Choroid plexus epithelial cell (primary cell): Measurements from ENCODE around the gene ERG.

Experiments used
- DNase-seq: peaks from one replicate; pipeline ENCODE4 v3.0.0-alpha.2; 2010; ENCODE audit warnings: low read depth
- H3K4me3 ChIP-seq: 2 replicates; pipeline ENCODE4 v1.5.1; 2011; ENCODE audit warnings: low read depth, mild to moderate bottlenecking, control low read depth, low read length, moderate library complexity
- TF ChIP-seq, protein P1 (sequence below): conservative IDR thresholded peaks from 2 replicates; pipeline ENCODE4 v1.5.1; 2011; ENCODE audit warnings: low read depth, mild to moderate bottlenecking, control low read depth, inconsistent platforms, low read length, moderate library complexity

The ERG gene

DNA sequence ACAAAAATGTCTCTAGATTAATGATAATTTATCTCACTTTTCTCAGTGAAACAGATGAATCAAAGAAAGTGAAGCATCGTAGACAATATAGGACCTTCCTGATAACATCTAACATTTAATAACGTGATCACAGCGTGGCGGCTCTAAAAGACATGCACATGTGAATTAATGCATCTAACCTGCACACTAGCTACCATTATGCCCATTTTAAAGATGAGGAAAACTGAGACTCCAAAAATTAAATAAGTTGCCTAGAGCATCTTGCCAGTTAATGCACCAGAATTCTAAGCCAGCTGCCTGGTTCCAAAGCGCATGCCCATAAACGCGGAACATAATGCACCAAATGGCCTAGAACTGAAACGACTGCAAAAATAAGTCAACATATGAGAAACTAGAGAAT lies 23.5 kb downstream of the ERG start:
- H3K4me3 ChIP-seq = no peak overlapping the region
- no peak for DNase-seq
- TF ChIP-seq, protein P1, sequence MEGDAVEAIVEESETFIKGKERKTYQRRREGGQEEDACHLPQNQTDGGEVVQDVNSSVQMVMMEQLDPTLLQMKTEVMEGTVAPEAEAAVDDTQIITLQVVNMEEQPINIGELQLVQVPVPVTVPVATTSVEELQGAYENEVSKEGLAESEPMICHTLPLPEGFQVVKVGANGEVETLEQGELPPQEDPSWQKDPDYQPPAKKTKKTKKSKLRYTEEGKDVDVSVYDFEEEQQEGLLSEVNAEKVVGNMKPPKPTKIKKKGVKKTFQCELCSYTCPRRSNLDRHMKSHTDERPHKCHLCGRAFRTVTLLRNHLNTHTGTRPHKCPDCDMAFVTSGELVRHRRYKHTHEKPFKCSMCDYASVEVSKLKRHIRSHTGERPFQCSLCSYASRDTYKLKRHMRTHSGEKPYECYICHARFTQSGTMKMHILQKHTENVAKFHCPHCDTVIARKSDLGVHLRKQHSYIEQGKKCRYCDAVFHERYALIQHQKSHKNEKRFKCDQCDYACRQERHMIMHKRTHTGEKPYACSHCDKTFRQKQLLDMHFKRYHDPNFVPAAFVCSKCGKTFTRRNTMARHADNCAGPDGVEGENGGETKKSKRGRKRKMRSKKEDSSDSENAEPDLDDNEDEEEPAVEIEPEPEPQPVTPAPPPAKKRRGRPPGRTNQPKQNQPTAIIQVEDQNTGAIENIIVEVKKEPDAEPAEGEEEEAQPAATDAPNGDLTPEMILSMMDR = no peak

DNA sequence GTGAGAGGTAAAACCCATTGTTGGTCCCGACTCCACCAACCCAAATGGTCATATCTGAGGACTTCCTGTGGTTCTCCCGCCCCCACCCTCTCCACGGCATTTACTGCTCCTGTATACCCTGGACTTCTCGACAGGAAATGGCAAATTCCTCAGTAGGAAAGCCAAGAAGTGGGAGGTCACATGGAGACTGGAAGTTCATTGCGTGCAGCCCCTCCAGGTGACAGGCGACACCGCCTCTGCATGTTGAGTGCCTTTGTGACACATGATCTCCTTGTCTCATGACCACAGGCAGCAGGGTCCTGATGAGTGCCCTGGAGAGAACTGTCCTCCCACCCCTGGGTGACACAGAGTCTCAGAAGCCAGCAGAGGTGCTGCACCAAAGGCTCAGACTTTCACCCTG lies 24.2 kb downstream of the ERG start:
- TF ChIP-seq, protein P1 = no peak
- no peak overlapping the region for H3K4me3 ChIP-seq
- DNase-seq = no peak

DNA sequence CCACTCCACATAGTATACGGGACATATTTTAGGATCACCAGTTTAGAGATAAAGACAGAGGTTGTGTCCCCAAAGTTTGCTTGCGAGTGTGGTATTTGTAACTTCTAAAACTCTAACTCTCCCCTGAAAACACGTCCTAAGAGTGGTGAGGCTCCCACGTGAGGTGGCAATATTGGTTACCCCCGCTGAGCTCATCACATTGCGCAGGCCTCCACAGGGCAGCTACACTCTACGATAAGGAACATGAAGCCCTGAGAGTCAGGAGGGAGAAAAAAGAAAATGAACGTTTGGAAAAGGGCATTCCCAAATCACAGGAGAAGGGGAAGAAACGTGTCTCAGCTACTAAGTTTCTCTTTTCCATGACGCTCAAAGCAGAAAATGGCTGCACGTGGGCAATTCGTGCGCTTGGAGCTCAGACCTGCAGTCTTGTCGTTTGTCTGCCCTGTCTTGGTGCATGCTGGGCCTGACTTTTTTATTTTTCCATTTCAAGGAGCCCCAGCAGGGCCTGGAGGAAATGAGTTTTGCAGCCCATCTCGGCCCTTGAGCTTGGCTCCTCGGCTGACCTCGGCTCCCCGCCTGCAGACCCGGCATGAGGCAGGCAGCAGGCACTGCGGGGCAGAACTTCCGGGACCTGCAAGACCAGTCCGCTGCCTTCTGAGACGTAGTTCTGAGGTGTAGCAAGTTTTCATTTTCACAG lies 25.7 kb downstream of the ERG start:
- peak overlapping the region; percentile 20 for H3K4me3 ChIP-seq
- DNase-seq = peak; percentile 42
- TF ChIP-seq, protein P1 = no peak

DNA sequence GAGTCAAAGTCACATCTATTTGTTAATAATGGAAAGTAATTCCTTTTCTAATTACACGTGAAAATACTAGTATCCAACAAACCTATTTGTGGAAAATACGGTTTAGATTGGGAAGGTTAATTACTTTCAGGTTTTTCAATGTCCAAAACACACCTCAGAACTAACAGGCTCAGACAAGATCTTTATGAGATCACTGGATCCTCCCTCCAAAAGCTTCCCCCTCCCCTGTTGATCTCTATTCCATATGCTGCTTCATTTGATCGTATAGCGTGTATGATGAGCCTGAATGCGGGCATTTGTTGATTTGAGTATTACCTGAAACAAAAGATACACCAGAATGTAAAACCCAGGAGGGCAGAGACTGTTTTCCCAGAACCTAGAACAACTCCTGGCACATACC lies 26.5 kb downstream of the ERG start:
- TF ChIP-seq, protein P1 = no peak
- DNase-seq = no peak
- H3K4me3 ChIP-seq = no peak overlapping the region

DNA sequence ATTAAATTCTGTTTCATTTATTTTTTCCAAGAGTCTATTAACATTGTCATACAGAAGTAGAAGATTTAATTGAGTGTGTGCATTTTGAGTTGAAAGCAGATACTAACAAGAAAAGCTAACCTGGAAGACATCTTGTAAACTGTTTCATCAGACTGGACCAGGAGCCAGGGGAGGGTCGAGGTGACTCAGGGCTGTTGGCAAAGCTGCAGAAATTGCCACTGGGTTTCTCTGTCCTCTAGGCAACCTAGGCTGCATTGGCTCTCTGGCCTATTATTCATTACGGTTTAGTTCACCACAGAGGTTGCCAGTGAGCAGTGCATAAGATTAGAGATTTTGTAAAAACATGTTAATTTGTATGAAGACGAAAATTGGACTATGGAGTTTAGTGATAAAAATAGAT lies 27.5 kb downstream of the ERG start:
- no peak overlapping the region for H3K4me3 ChIP-seq
- DNase-seq = peak; percentile 52
- TF ChIP-seq, protein P1 = no peak

DNA sequence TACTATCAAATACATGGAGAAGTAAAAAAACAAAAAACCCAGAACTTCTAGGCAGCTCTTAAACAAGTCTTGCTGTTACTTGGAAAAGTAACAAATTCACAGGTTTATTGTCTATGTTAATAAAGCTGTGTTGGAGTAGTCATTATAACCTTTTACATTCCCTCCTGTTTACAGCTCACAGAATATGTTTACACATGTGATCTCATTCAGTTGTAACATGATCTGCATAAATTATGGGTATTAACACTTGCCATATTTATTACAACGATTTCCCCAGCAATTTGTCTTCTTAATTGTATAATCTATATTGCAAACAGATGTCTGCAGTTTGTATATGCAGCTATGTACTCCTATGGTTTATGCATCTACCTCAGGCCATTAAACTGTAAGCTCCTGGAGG lies 28.6 kb downstream of the ERG start:
- TF ChIP-seq, protein P1 = no peak
- no peak overlapping the region for H3K4me3 ChIP-seq
- DNase-seq = no peak

DNA sequence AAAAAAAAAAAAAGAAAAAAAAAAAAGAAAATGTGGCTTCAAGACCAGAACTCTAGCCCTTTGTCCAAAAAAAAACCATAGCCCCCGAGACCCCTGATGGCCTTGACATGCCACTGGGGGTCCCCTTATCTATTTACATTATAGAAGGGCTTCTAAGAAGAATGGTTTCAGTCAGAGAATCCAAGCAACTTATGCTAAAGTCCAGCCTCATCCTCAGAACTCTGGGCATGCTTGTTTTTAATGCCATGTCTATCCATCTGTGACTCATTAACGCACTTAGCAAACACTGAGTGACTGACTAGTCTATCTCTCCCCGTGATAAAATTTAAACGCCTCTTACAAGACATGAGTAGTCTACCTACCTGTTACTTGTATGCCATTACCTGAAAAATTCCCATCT lies 29.3 kb downstream of the ERG start:
- H3K4me3 ChIP-seq = no peak overlapping the region
- TF ChIP-seq, protein P1 = no peak
- DNase-seq = no peak
